GM18951 (cell line): ENCODE measurements around the gene PLOD1.

ENCODE experiments used
- POLR2A ChIP-seq: IDR thresholded peaks from 4 replicates; pipeline ENCODE4 v1.6.1; 2011; ENCODE audit warnings: mild to moderate bottlenecking; ENCODE audit not compliant: insufficient read length, insufficient read depth; ENCODE audit errors: extremely low read depth
- in situ Hi-C: fragments of 300-500 bp; cut with MboI; formaldehyde crosslinking; loops from one replicate; pipeline ENCODE4 v1.12.0; 2022; ENCODE audit warnings: low sequenced_read_pairs, mixed read lengths, inconsistent platforms; ENCODE audit not compliant: unreplicated experiment

The PLOD1 gene

GRCh38 chr1:12016182-12016581 is 81.7 kb downstream of the PLOD1 start:
- TF ChIP-seq POLR2A = no peak
- in situ Hi-C loops = no loop called here

GRCh38 chr1:12019858-12020509 is 85.5 kb downstream of the PLOD1 start:
- in situ Hi-C loops = no loop called here

GRCh38 chr1:12021616-12022015 is 87.1 kb downstream of the PLOD1 start:
- in situ Hi-C loops = no loop called here
- no peak for TF ChIP-seq POLR2A

More at GRCh38 chr1:12019858-12020509, 85.5 kb downstream of the PLOD1 start:
- TF ChIP-seq POLR2A = no peak

- in situ Hi-C loops = no loop called here
- TF ChIP-seq POLR2A = no peak
These were observed 87.5 kb downstream of the PLOD1 start for GRCh38 chr1:12022036-12022435.
